ENCODE measurements around the gene ARHGAP45. TPM values are rescaled to one million over a fixed set of nuclear protein-coding genes. Genes with fewer than 3 reads are reported as not detected.

The ARHGAP45 gene
- total and polyA plus RNA-seq, 2 experiments from 2014 or later = 24.7 to 71.8 TPM

- no peak for TF ChIP-seq CTCF (conservative IDR thresholded peaks at IDR 0.05; ENCODE audit: low read depth in 2 of 2)
- no peak for TF ChIP-seq NANOG (IDR thresholded peaks at IDR 0.05; ENCODE audit: borderline replicate concordance)
- TF ChIP-seq EZH2phosphoT487 (IDR thresholded peaks at IDR 0.05; ENCODE audit: unreplicated experiment) = no peak
- no peak for TF ChIP-seq ZNF331 (CRISPR knock-in tag; IDR thresholded peaks at IDR 0.05; ENCODE audit: low read depth)
Observed at GRCh38 chr19:1049106-1049505, 17.9 kb upstream of the ARHGAP45 start (continued).

GRCh38 chr19:1049800-1050199 lies 17.2 kb upstream of the ARHGAP45 start:
- Histone ChIP-seq H3K79me2 (replicated peaks; ENCODE audit: insufficient read depth) (no peaks in the 10 kb centered on the region), H3K27me3 (ENCODE audit: insufficient read depth) (no peaks in the 10 kb centered on the region), H3K4me1 (ENCODE audit: insufficient read depth) (no peaks in the 10 kb centered on the region), H3F3A (replicated peaks; ENCODE audit: low read depth) (no peaks in the 10 kb centered on the region), H4K20me1 (replicated peaks; ENCODE audit: insufficient read depth) (no peaks in the 10 kb centered on the region), H3K9me2 (ENCODE audit: insufficient read depth) (no peaks in the 10 kb centered on the region), H2AFZ (no peak overlapping the region), H3K36me3 (ENCODE audit: insufficient read depth) (no peaks in the 10 kb centered on the region), H3K4me3 (no peak overlapping the region), H3K4me2 (no peak overlapping the region), H3K27ac (ENCODE audit: low read depth) (no peak overlapping the region)
- Mint-ChIP-seq H3K9me3 (peaks cover 8% of the 10 kb centered on the region; the same call in 2 of the 3 replicates), H3K4me1 (no peaks in the 10 kb centered on the region), H3K4me3 (no peak overlapping the region), H3K27me3 (ENCODE audit: insufficient read depth, low read depth, poor library complexity) (peaks cover 21% of the 10 kb centered on the region), H3K27ac (no peak overlapping the region), H3K36me3 (ENCODE audit: low read depth) (peaks cover 19% of the 10 kb centered on the region)
- TF ChIP-seq NANOG (IDR thresholded peaks at IDR 0.05; ENCODE audit: borderline replicate concordance) = no peak
- TF ChIP-seq CREB1 (CRISPR knock-in tag; IDR thresholded peaks at IDR 0.05; ENCODE audit: low read depth) = no peak
- TF ChIP-seq JUNB (IDR thresholded peaks at IDR 0.05; ENCODE audit: unreplicated experiment) = no peak
- TF ChIP-seq, protein P1, sequence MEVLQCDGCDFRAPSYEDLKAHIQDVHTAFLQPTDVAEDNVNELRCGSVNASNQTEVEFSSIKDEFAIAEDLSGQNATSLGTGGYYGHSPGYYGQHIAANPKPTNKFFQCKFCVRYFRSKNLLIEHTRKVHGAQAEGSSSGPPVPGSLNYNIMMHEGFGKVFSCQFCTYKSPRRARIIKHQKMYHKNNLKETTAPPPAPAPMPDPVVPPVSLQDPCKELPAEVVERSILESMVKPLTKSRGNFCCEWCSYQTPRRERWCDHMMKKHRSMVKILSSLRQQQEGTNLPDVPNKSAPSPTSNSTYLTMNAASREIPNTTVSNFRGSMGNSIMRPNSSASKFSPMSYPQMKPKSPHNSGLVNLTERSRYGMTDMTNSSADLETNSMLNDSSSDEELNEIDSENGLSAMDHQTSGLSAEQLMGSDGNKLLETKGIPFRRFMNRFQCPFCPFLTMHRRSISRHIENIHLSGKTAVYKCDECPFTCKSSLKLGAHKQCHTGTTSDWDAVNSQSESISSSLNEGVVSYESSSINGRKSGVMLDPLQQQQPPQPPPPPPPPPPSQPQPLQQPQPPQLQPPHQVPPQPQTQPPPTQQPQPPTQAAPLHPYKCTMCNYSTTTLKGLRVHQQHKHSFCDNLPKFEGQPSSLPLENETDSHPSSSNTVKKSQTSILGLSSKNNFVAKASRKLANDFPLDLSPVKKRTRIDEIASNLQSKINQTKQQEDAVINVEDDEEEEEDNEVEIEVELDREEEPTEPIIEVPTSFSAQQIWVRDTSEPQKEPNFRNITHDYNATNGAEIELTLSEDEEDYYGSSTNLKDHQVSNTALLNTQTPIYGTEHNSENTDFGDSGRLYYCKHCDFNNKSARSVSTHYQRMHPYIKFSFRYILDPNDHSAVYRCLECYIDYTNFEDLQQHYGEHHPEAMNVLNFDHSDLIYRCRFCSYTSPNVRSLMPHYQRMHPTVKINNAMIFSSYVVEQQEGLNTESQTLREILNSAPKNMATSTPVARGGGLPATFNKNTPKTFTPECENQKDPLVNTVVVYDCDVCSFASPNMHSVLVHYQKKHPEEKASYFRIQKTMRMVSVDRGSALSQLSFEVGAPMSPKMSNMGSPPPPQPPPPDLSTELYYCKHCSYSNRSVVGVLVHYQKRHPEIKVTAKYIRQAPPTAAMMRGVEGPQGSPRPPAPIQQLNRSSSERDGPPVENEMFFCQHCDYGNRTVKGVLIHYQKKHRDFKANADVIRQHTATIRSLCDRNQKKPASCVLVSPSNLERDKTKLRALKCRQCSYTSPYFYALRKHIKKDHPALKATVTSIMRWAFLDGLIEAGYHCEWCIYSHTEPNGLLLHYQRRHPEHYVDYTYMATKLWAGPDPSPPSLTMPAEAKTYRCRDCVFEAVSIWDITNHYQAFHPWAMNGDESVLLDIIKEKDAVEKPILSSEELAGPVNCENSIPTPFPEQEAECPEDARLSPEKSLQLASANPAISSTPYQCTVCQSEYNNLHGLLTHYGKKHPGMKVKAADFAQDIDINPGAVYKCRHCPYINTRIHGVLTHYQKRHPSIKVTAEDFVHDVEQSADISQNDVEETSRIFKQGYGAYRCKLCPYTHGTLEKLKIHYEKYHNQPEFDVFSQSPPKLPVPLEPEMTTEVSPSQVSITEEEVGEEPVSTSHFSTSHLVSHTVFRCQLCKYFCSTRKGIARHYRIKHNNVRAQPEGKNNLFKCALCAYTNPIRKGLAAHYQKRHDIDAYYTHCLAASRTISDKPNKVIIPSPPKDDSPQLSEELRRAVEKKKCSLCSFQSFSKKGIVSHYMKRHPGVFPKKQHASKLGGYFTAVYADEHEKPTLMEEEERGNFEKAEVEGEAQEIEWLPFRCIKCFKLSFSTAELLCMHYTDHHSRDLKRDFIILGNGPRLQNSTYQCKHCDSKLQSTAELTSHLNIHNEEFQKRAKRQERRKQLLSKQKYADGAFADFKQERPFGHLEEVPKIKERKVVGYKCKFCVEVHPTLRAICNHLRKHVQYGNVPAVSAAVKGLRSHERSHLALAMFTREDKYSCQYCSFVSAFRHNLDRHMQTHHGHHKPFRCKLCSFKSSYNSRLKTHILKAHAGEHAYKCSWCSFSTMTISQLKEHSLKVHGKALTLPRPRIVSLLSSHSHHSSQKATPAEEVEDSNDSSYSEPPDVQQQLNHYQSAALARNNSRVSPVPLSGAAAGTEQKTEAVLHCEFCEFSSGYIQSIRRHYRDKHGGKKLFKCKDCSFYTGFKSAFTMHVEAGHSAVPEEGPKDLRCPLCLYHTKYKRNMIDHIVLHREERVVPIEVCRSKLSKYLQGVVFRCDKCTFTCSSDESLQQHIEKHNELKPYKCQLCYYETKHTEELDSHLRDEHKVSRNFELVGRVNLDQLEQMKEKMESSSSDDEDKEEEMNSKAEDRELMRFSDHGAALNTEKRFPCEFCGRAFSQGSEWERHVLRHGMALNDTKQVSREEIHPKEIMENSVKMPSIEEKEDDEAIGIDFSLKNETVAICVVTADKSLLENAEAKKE (CRISPR knock-in tag; IDR thresholded peaks at IDR 0.05) = no peak
- TF ChIP-seq POLR2AphosphoS5 (IDR thresholded peaks at IDR 0.05; ENCODE audit: low read depth) = no peak
- no peak for TF ChIP-seq EZH2phosphoT487 (IDR thresholded peaks at IDR 0.05; ENCODE audit: unreplicated experiment)
- no peak for DNase-seq (ENCODE audit: low spot score)
- no peak for ATAC-seq
